ENCODE data around the gene DDHD1. TPM values are rescaled to one million over a fixed set of nuclear protein-coding genes. Genes with fewer than 3 reads are reported as not detected.

DDHD1 gene
- total RNA-seq, 4 donors from 2014 or later, result 4.4 to 10.1 (median 6.8) TPM

- DNase-seq (peak; percentile 10 to 23), ATAC-seq (peak; percentile 51 to 68)
- Histone ChIP-seq H3K9me3 (no peaks in the 10 kb centered on the region), H3K36me3 (no peaks in the 10 kb centered on the region), H3K4me3 (peak overlapping the region; percentile 78 to 97 (median 88)), H3K4me1 (peaks cover 5 to 22% of the 10 kb centered on the region in 2 donors), H3K27ac (peak overlapping the region; percentile 78 to 94 (median 90)), H3K27me3 (no peaks in the 10 kb centered on the region)
- no peak for TF ChIP-seq POLR2A (IDR thresholded peaks at IDR 0.05)
- TF ChIP-seq, protein P1, sequence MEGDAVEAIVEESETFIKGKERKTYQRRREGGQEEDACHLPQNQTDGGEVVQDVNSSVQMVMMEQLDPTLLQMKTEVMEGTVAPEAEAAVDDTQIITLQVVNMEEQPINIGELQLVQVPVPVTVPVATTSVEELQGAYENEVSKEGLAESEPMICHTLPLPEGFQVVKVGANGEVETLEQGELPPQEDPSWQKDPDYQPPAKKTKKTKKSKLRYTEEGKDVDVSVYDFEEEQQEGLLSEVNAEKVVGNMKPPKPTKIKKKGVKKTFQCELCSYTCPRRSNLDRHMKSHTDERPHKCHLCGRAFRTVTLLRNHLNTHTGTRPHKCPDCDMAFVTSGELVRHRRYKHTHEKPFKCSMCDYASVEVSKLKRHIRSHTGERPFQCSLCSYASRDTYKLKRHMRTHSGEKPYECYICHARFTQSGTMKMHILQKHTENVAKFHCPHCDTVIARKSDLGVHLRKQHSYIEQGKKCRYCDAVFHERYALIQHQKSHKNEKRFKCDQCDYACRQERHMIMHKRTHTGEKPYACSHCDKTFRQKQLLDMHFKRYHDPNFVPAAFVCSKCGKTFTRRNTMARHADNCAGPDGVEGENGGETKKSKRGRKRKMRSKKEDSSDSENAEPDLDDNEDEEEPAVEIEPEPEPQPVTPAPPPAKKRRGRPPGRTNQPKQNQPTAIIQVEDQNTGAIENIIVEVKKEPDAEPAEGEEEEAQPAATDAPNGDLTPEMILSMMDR (IDR thresholded peaks at IDR 0.05 in 4 of 5, conservative IDR thresholded peaks at IDR 0.05 in 1 of 5), result no peak
- in situ Hi-C loops (cut with MboI; ENCODE audit: low sequenced_read_pairs in 4 of 4) (no loop called here), intact Hi-C loops (cut with DNase I; ENCODE audit: low total_unique reads) (loop anchor here (5.0 kb wide), 1 partner anchor 200 kb away; the partner anchor contains the start of gene FERMT2)
These were observed 788 bp downstream of the DDHD1 start for GRCh38 chr14:53152184-53152886.

- DNase-seq (peak; percentile 19 to 42), ATAC-seq (peak; percentile 17 to 48)
- Histone ChIP-seq H3K4me1 (peaks cover 5 to 22% of the 10 kb centered on the region in 2 donors), H3K27me3 (no peaks in the 10 kb centered on the region), H3K4me3 (peak overlapping the region; percentile 78 to 97 (median 88)), H3K27ac (peak overlapping the region; percentile 78 to 94 (median 90)), H3K9me3 (no peaks in the 10 kb centered on the region), H3K36me3 (no peaks in the 10 kb centered on the region)
- no peak for TF ChIP-seq POLR2A (IDR thresholded peaks at IDR 0.05)
- TF ChIP-seq, protein P1 (IDR thresholded peaks at IDR 0.05 in 4 of 5, conservative IDR thresholded peaks at IDR 0.05 in 1 of 5), result peak in 2 of 5 experiments; percentile 13 to 21
- in situ Hi-C loops (cut with MboI; ENCODE audit: low sequenced_read_pairs in 4 of 4) (no loop called here), intact Hi-C loops (cut with DNase I; ENCODE audit: low total_unique reads) (loop anchor here (5.0 kb wide), 1 partner anchor 199 kb away; the partner anchor contains the start of gene FERMT2)
These were observed 1.5 kb downstream of the DDHD1 start for GRCh38 chr14:53151523-53152183.

DNA sequence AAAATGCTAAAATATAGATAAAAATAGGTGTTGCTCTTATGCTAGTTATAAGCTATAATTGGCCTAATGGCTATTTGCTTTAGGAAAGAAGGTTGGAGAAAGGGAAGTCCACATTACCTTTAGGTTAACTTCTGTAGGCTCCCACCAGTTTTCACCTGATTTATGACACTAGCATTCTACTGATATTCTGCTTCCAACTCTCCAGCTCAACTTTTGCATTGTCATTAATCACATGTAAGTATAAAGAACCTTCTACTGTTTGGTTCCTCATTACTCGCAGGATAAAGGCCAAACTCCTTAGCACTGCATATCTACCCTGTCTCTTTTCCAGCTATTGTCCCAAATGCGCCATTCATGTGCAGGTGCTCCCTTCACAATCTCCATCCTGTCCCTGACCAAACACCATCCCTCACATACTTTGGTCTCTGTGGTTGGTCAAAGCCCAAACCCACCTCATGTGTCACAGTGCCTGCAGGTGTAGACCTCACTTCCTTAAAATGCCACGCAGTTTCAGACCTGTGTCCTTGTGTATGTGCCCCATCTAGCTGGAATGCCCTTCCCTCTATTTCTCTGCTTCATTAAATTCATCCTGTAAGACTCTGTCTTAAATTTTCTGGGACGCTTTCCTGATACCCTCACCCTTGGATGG is 3.3 kb downstream of the DDHD1 start:
- H3K27ac ChIP-seq, result no peak overlapping the region
- TF ChIP-seq, protein P1 (IDR thresholded peaks at IDR 0.05 in 4 of 5, conservative IDR thresholded peaks at IDR 0.05 in 1 of 5), result no peak
- TF ChIP-seq POLR2A (IDR thresholded peaks at IDR 0.05), result no peak
- no peak for DNase-seq
- ATAC-seq, result no peak
- in situ Hi-C loops (cut with MboI; ENCODE audit: low sequenced_read_pairs in 4 of 4) (no loop called here), intact Hi-C loops (cut with DNase I; ENCODE audit: low total_unique reads) (loop anchor here (5.0 kb wide), 1 partner anchor 197 kb away; the partner anchor contains the start of gene FERMT2)
- no peaks in the 10 kb centered on the region for H3K36me3 ChIP-seq
- H3K9me3 ChIP-seq, result no peaks in the 10 kb centered on the region
- no peaks in the 10 kb centered on the region for H3K27me3 ChIP-seq
- H3K4me1 ChIP-seq, result peaks cover 5 to 22% of the 10 kb centered on the region in 2 donors
- no peak overlapping the region for H3K4me3 ChIP-seq

GRCh38 chr14:53148671-53149070 is 4.5 kb downstream of the DDHD1 start:
- H3K9me3 ChIP-seq, result no peaks in the 10 kb centered on the region
- H3K36me3 ChIP-seq, result no peaks in the 10 kb centered on the region
- TF ChIP-seq, protein P1 (IDR thresholded peaks at IDR 0.05 in 4 of 5, conservative IDR thresholded peaks at IDR 0.05 in 1 of 5), result no peak
- no peak for TF ChIP-seq POLR2A (IDR thresholded peaks at IDR 0.05)
- intact Hi-C loops (cut with DNase I; ENCODE audit: low total_unique reads), result no loop called here
- no peak overlapping the region for H3K27ac ChIP-seq
- H3K27me3 ChIP-seq, result no peaks in the 10 kb centered on the region
- peaks cover 5 to 22% of the 10 kb centered on the region in 2 donors for H3K4me1 ChIP-seq
- DNase-seq (no peak), ATAC-seq (no peak)
- no peak overlapping the region for H3K4me3 ChIP-seq
- in situ Hi-C loops (cut with MboI; ENCODE audit: low sequenced_read_pairs in 4 of 4), result no loop called here
